ENCODE data around the gene ERN1.

DNA sequence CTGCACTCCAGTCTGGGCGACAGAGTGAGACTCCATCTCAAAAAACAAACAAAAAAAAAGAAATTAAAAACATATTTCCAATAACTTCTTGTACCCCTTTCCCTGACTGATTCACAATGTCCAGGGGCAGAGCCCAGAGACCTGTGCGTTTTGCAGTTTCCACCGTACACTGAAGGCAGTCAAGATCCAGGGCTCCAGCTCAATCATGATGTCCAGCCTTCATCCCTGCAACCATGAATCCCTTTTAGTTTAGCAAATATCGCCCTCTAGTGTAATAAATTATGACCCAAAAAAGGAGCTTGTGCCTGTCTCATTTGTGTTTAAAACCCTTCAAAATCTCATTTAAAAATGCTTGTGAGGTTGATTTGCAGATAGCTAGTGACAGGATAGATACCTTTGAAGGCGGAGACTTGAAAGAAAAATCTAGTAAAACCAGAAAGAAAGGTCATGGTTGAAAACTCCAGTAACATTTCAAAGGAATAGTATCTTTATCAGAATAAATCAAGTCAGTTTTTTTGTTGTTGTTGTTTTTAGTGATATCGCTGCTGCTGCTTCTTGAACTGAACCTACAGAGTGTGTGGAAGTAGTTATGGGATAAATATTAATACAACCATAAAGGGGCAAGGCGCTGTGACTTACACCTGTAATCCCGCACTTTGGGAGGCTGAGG, 3.7 kb upstream of the ERN1 start:
- no peak for TF ChIP-seq GATA2 (IDR thresholded peaks at IDR 0.05; ENCODE audit: low read depth, low read length)
- TF ChIP-seq GATA3 (IDR thresholded peaks at IDR 0.05; ENCODE audit: low read depth, low read length) = no peak

All from SH-SY5Y (cell line).